Stomach (tissue), 9 donors: Measurements from ENCODE around the gene TBC1D26. TPM values are rescaled to one million over a fixed set of nuclear protein-coding genes. Genes with fewer than 3 reads are reported as not detected.

Experiments used
- DNase-seq, 2 donors: peaks; one replicate each; pipeline versions ENCODE4 v3.0.0 to v3.0.0-alpha.2; 2013 to 2019
- H3K27ac ChIP-seq, 5 donors: fragments of 200-600 bp in 4 of 5; sonication (generic) in 4 of 5; one replicate each; pipeline ENCODE4 v1.5.1; 2013 to 2019; ENCODE audit warnings: mild to moderate bottlenecking in 1 of 5, moderate library complexity in 1 of 5
- H3K27me3 ChIP-seq, 3 donors: fragments of 200-600 bp; sonication (generic); one replicate each; pipeline ENCODE4 v1.5.1; 2017 to 2019; ENCODE audit warnings: mixed run types in 1 of 3
- H3K36me3 ChIP-seq, 4 donors: fragments of 200-600 bp; sonication (generic); 1 replicate in 3 of 4; 2 replicates in 1 of 4; pipeline ENCODE4 v1.5.1; 2016 to 2019
- H3K4me1 ChIP-seq, 4 donors: fragments of 200-600 bp; sonication (generic); one replicate each; pipeline ENCODE4 v1.5.1; 2016 to 2019
- H3K4me3 ChIP-seq, 4 donors: fragments of 200-600 bp; sonication (generic) in 3 of 4; one replicate each; pipeline ENCODE4 v1.5.1; 2016 to 2019; ENCODE audit warnings: mild to moderate bottlenecking in 1 of 4
- H3K9me3 ChIP-seq, 4 donors: fragments of 200-600 bp; sonication (generic); one replicate each; pipeline ENCODE4 v1.5.1; 2016 to 2019
- EP300 ChIP-seq: sonication (generic); formaldehyde crosslinking; IDR thresholded peaks from one replicate; pipeline ENCODE4 v1.6.1; 2017; ENCODE audit warnings: antibody characterized with exemption
- POLR2A ChIP-seq, 4 donors: fragments of 450-650 bp; IDR thresholded peaks; one replicate each; pipeline ENCODE4 v1.6.1; 2016; ENCODE audit warnings: antibody characterized with exemption in 4 of 4, control low read depth in 2 of 4, mild to moderate bottlenecking in 1 of 4, moderate library complexity in 1 of 4
- POLR2AphosphoS5 ChIP-seq, 3 donors: sonication (generic); formaldehyde crosslinking; IDR thresholded peaks; one replicate each; pipeline ENCODE4 v1.6.1; 2016; ENCODE audit warnings: antibody characterized with exemption in 3 of 3
- WGBS, 5 donors: extraction: QIAGEN DNeasy Blood & Tissue Kit in 3 of 5; methylation state at CpG; one replicate each; pipeline versions ENCODE4 v1.1.5 to v1.1.7; 2013 to 2018; 5-methylcytosine and 5-hydroxymethylcytosine counted together
- intact Hi-C: fragments of 100-400 bp; cut with DNase I; formaldehyde crosslinking; loops from one replicate; pipeline ENCODE4 v1.15.1; 2023; ENCODE audit warnings: low total_unique reads
- polyA plus RNA-seq, 3 donors: library from polyadenylated mRNA; stranded (reverse); fragments of 200-250 nt; gene quantifications; one replicate each; pipeline ENCODE4 v1.2.3, GENCODE V29; 2013
- total RNA-seq, 5 donors: library from RNA; depleted of rRNA; stranded (reverse); fragments of >200 nt; gene quantifications; one replicate each; pipeline versions ENCODE4 v1.1.0 to v1.2.3, GENCODE V29; 2014 to 2016
- TF ChIP-seq, protein P1 (sequence below), 7 experiments: fragments of 450-650 bp in 4 of 7; fragments of 200-600 bp in 3 of 7; sonication (generic) in 3 of 7; IDR thresholded peaks; one replicate each; pipeline ENCODE4 v1.5.1; 2016 to 2019; ENCODE audit warnings: antibody characterized with exemption in 7 of 7, control low read depth in 2 of 7, mild to moderate bottlenecking in 1 of 7
- donor health status: healthy with polysubstance abuse.
- donor health status: Bipolar disorder and iron deficiency.
- donor health status: healthy.

TBC1D26 gene
- total and polyA plus RNA-seq, 8 donors = 0.05 to 0.37 TPM; not detected in 6

DNA sequence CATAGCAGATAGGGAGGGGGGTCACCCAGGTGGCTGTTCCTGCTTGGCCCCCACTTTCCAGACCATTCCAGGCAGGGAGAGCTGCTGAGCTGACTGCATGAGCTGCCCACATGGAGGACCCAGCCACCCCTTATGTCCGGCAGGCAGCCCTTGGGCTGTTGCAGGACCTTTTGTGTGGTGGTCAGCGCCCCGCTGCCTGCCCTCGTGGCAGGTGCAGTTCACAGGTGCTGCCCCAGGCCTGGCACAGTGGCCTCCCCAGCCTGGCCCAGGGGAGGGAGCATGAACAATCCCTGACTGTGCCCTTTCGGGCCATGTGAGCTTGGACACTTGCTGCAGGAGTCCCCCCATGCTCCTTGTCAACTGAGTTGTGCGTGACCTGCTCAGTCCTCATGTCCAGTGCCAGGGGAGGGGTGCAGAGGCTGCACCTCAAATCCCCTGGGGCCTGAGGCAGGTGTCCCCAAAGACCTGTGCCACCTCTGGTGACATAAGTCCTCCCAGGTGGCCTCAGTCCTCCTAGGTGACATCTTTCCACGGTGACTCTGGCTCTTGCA, 8.6 kb downstream of the TBC1D26 start:
- TF ChIP-seq, protein P1, sequence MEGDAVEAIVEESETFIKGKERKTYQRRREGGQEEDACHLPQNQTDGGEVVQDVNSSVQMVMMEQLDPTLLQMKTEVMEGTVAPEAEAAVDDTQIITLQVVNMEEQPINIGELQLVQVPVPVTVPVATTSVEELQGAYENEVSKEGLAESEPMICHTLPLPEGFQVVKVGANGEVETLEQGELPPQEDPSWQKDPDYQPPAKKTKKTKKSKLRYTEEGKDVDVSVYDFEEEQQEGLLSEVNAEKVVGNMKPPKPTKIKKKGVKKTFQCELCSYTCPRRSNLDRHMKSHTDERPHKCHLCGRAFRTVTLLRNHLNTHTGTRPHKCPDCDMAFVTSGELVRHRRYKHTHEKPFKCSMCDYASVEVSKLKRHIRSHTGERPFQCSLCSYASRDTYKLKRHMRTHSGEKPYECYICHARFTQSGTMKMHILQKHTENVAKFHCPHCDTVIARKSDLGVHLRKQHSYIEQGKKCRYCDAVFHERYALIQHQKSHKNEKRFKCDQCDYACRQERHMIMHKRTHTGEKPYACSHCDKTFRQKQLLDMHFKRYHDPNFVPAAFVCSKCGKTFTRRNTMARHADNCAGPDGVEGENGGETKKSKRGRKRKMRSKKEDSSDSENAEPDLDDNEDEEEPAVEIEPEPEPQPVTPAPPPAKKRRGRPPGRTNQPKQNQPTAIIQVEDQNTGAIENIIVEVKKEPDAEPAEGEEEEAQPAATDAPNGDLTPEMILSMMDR (IDR thresholded peaks at IDR 0.05) = no peak
- no peak for TF ChIP-seq EP300
- TF ChIP-seq POLR2A (IDR thresholded peaks at IDR 0.05) = no peak
- no peak for TF ChIP-seq POLR2AphosphoS5 (IDR thresholded peaks at IDR 0.05)
- no peaks in the 10 kb centered on the region for H3K9me3 ChIP-seq
- DNase-seq = no peak
- no peak overlapping the region for H3K4me3 ChIP-seq
- H3K27ac ChIP-seq = no peak overlapping the region
- H3K36me3 ChIP-seq = no peaks in the 10 kb centered on the region
- intact Hi-C loops = no loop called here
- H3K4me1 ChIP-seq = no peaks in the 10 kb centered on the region
- H3K27me3 ChIP-seq = peaks cover 0 to 22% (median 0%) of the 10 kb centered on the region in 3 donors
- 92 to 100% (median 96%) methylated on average over 1 to 7 of the region's 7 CpGs for WGBS, 5 donors

GRCh38 chr17:15741624-15742023, 9.5 kb downstream of the TBC1D26 start:
- no peaks in the 10 kb centered on the region for H3K36me3 ChIP-seq
- intact Hi-C loops = no loop called here
- 90 to 99% (median 93%) methylated on average over 9 of the region's 9 CpGs for WGBS, 5 donors

DNA sequence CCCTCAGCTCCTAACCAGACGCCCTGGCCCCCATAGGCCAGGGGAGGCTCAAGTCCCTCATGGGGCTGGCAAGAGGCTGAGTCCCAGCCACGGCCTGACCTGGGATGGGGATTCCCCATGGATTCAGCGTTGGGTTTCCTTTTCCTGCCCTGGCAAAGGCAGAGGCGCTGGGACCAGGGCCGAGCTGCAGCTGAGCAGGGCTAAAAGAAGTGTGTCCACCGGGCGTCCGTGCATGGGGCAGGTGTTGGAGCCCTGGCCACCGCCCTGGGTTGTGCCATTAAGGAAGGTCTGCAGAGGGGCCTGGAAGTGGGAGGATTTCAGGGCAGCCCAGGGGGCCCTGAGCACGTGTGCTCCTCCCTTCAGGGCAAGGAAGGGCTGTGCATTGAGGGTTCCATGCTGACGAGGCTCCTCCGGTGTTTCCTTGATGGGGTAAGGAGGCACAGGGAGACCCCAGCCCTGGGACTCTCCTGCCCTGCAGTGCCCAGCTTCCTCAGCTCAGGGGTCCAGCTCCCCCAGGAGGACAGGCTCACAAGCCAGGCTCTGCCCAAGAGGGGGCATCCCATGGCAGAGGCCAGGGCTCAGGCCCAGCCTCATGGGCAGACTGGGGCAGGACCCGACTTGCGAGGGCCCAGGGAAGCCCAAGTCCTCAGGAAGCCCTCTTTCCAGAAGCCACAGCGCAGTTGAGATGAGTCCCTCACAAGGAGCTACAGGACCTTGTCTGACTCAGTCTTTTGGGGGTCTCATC, 10.1 kb downstream of the TBC1D26 start:
- TF ChIP-seq EP300 (no peak), POLR2AphosphoS5 (IDR thresholded peaks at IDR 0.05) (no peak), POLR2A (IDR thresholded peaks at IDR 0.05) (no peak)
- H3K27me3 ChIP-seq = peaks cover 0 to 30% (median 0%) of the 10 kb centered on the region in 3 donors
- H3K27ac ChIP-seq = no peak overlapping the region
- 51 to 75% (median 70%) methylated on average over 3 to 15 of the region's 15 CpGs for WGBS, 5 donors
- H3K36me3 ChIP-seq = no peaks in the 10 kb centered on the region
- intact Hi-C loops = no loop called here
- DNase-seq = no peak
- no peaks in the 10 kb centered on the region for H3K4me1 ChIP-seq
- H3K4me3 ChIP-seq = no peak overlapping the region
- H3K9me3 ChIP-seq = peaks cover 0 to 7% (median 3%) of the 10 kb centered on the region in 4 donors

More at GRCh38 chr17:15741624-15742023, 9.5 kb downstream of the TBC1D26 start:
- H3K27ac ChIP-seq = no peak overlapping the region
- no peaks in the 10 kb centered on the region for H3K4me1 ChIP-seq
- DNase-seq = no peak
- TF ChIP-seq, protein P1 (IDR thresholded peaks at IDR 0.05) = no peak
- no peak for TF ChIP-seq POLR2A (IDR thresholded peaks at IDR 0.05)
- no peak for TF ChIP-seq POLR2AphosphoS5 (IDR thresholded peaks at IDR 0.05)
- no peak for TF ChIP-seq EP300
- peaks cover 0 to 24% (median 0%) of the 10 kb centered on the region in 3 donors for H3K27me3 ChIP-seq
- no peak overlapping the region for H3K4me3 ChIP-seq
- H3K9me3 ChIP-seq = peaks cover 0 to 1% (median under 1%) of the 10 kb centered on the region in 4 donors

DNA sequence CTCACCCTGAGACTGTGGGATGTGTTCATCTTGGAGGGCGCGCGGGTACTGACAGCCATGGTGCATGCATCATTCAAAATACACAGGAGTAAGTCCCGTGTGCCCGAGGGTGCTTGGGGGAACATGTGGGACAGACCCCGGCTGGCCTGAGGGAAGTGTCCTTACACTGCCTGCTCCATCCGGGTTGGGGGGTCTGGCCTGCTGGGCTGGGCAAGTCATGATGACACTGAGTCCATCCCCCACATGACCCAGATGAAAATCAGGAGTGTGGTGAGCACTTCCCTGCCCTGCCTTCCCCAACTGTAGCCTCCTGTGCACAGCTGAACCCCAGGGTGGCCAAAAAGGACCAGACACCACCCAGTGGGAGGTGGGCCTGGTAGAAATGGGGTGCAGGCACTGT, 10.8 kb downstream of the TBC1D26 start:
- Histone ChIP-seq H3K4me1 (no peaks in the 10 kb centered on the region), H3K36me3 (no peaks in the 10 kb centered on the region), H3K9me3 (peaks cover 0 to 9% (median 4%) of the 10 kb centered on the region in 4 donors), H3K4me3 (no peak overlapping the region), H3K27ac (no peak overlapping the region), H3K27me3 (peaks cover 0 to 33% (median 0%) of the 10 kb centered on the region in 3 donors)
- intact Hi-C loops = no loop called here
- no peak for DNase-seq
- WGBS, 5 donors = 95 to 97% (median 96%) methylated on average over 7 of the region's 7 CpGs
- TF ChIP-seq, protein P1 (IDR thresholded peaks at IDR 0.05) = no peak
- TF ChIP-seq POLR2A (IDR thresholded peaks at IDR 0.05) = no peak
- TF ChIP-seq EP300 = no peak
- no peak for TF ChIP-seq POLR2AphosphoS5 (IDR thresholded peaks at IDR 0.05)
